ENCODE measurements around the gene ACOT2.
A peak's percentile ranks its signal among the peaks of the same experiment; 100 is the strongest.
"Not testable (repeated sequence)": the region's sequence is repeated elsewhere in the genome, so short reads cannot be mapped to it uniquely, and the experiment has no call there.

ACOT2 gene

GRCh38 chr14:73570913-73571312 lies 1.9 kb downstream of the ACOT2 start:
- not testable (repeated sequence) for H3K9me2 ChIP-seq (ENCODE audit: low read depth, low read length); H3F3A ChIP-seq (ENCODE audit: insufficient read depth, low read length); H3K9me3 ChIP-seq (ENCODE audit: low read length); H3K9ac ChIP-seq (ENCODE audit: low read length); H4K20me1 ChIP-seq (ENCODE audit: insufficient read depth, low read length); H2AFZ ChIP-seq (ENCODE audit: low read length); H3K27me3 ChIP-seq (ENCODE audit: insufficient read depth, low read length); H3K27ac ChIP-seq (ENCODE audit: low read depth, low read length, poor library complexity, severe bottlenecking); H3K79me2 ChIP-seq (ENCODE audit: insufficient read depth, low read length)
- peaks cover 27% of the 10 kb centered on the region for H3K4me1 ChIP-seq (ENCODE audit: insufficient read depth, low read length, severe bottlenecking)
- H3K4me3 ChIP-seq (ENCODE audit: low read depth, low read length, poor library complexity, severe bottlenecking): peak overlapping the region; percentile 62
- TF ChIP-seq, protein P1, sequence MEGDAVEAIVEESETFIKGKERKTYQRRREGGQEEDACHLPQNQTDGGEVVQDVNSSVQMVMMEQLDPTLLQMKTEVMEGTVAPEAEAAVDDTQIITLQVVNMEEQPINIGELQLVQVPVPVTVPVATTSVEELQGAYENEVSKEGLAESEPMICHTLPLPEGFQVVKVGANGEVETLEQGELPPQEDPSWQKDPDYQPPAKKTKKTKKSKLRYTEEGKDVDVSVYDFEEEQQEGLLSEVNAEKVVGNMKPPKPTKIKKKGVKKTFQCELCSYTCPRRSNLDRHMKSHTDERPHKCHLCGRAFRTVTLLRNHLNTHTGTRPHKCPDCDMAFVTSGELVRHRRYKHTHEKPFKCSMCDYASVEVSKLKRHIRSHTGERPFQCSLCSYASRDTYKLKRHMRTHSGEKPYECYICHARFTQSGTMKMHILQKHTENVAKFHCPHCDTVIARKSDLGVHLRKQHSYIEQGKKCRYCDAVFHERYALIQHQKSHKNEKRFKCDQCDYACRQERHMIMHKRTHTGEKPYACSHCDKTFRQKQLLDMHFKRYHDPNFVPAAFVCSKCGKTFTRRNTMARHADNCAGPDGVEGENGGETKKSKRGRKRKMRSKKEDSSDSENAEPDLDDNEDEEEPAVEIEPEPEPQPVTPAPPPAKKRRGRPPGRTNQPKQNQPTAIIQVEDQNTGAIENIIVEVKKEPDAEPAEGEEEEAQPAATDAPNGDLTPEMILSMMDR (IDR thresholded peaks at IDR 0.05; ENCODE audit: low read length): peak; percentile 67
- peaks cover 10% of the 10 kb centered on the region; the same call in 1 of the 2 replicates for H3K36me3 ChIP-seq (ENCODE audit: insufficient read depth, low read length)
- peak overlapping the region; percentile 68; the same call in 1 of the 2 replicates for H3K4me2 ChIP-seq (ENCODE audit: low read length)

GRCh38 chr14:73573034-73573433 lies 4.0 kb downstream of the ACOT2 start:
- not testable (repeated sequence) for H3K9me3 ChIP-seq (ENCODE audit: low read length); H3K79me2 ChIP-seq (ENCODE audit: insufficient read depth, low read length); H3K4me3 ChIP-seq (ENCODE audit: low read depth, low read length, poor library complexity, severe bottlenecking); H3K9ac ChIP-seq (ENCODE audit: low read length); H3K9me2 ChIP-seq (ENCODE audit: low read depth, low read length); H3K27me3 ChIP-seq (ENCODE audit: insufficient read depth, low read length); H3K27ac ChIP-seq (ENCODE audit: low read depth, low read length, poor library complexity, severe bottlenecking); H2AFZ ChIP-seq (ENCODE audit: low read length); H3K4me2 ChIP-seq (ENCODE audit: low read length); H3F3A ChIP-seq (ENCODE audit: insufficient read depth, low read length); H4K20me1 ChIP-seq (ENCODE audit: insufficient read depth, low read length)
- peaks cover 15% of the 10 kb centered on the region; the same call in 1 of the 2 replicates for H3K36me3 ChIP-seq (ENCODE audit: insufficient read depth, low read length)
- H3K4me1 ChIP-seq (ENCODE audit: insufficient read depth, low read length, severe bottlenecking): peaks cover 23% of the 10 kb centered on the region

DNA sequence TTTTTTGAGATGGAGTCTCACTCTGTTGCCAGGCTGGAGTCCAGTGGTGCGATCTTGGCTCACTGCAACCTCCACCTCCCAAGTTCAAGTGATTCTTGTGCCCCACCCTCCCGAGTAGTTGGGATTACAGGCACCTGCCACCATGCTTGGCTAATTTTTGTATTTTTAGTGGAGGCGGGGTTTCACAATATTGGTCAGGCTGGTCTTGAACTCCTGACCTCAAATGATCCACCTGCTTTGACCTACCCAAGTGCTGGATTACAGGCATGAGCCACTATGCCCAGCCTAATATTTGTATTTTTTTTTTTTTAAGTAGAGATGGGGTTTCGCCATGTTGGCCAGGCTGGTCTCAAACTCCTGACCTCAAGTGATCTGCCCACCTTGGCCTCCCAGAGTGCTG lies 4.7 kb downstream of the ACOT2 start:
- H3K4me3 ChIP-seq (ENCODE audit: low read depth, low read length, poor library complexity, severe bottlenecking); H3K27ac ChIP-seq (ENCODE audit: low read depth, low read length, poor library complexity, severe bottlenecking); H3K9me2 ChIP-seq (ENCODE audit: low read depth, low read length); H3K79me2 ChIP-seq (ENCODE audit: insufficient read depth, low read length); H3K27me3 ChIP-seq (ENCODE audit: insufficient read depth, low read length); H3F3A ChIP-seq (ENCODE audit: insufficient read depth, low read length); H4K20me1 ChIP-seq (ENCODE audit: insufficient read depth, low read length); H3K9ac ChIP-seq (ENCODE audit: low read length); H3K4me2 ChIP-seq (ENCODE audit: low read length); H2AFZ ChIP-seq (ENCODE audit: low read length); H3K9me3 ChIP-seq (ENCODE audit: low read length): not testable (repeated sequence)
- peaks cover 15% of the 10 kb centered on the region for H3K4me1 ChIP-seq (ENCODE audit: insufficient read depth, low read length, severe bottlenecking)
- H3K36me3 ChIP-seq (ENCODE audit: insufficient read depth, low read length): peaks cover 19% of the 10 kb centered on the region; the same call in 1 of the 2 replicates

DNA sequence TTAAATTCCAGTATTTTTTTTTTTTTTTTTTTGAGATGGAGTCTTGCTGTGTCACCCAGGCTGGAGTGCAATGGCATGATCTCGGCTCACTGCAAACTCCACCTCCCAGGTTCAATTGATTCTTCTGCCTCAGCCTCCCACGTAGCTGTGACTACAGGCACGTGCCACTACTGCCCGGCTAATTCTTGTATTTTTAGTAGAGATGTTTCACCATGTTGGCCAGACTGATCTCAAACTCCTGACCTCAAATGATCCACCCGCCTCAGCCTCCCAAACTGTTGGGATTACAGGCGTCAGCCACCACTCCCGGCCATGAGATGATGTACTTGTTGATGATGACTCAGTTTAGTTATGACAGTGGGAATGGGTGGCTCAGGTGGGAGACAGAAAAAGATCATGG lies 5.2 kb downstream of the ACOT2 start:
- not testable (repeated sequence) for H3F3A ChIP-seq (ENCODE audit: insufficient read depth, low read length); H3K9ac ChIP-seq (ENCODE audit: low read length); H3K4me3 ChIP-seq (ENCODE audit: low read depth, low read length, poor library complexity, severe bottlenecking); H3K9me3 ChIP-seq (ENCODE audit: low read length); H3K79me2 ChIP-seq (ENCODE audit: insufficient read depth, low read length); H3K27ac ChIP-seq (ENCODE audit: low read depth, low read length, poor library complexity, severe bottlenecking); H3K9me2 ChIP-seq (ENCODE audit: low read depth, low read length); H3K4me2 ChIP-seq (ENCODE audit: low read length); H2AFZ ChIP-seq (ENCODE audit: low read length); H4K20me1 ChIP-seq (ENCODE audit: insufficient read depth, low read length); H3K27me3 ChIP-seq (ENCODE audit: insufficient read depth, low read length)
- Histone ChIP-seq H3K36me3 (ENCODE audit: insufficient read depth, low read length) (peaks cover 19% of the 10 kb centered on the region; the same call in 1 of the 2 replicates), H3K4me1 (ENCODE audit: insufficient read depth, low read length, severe bottlenecking) (peaks cover 11% of the 10 kb centered on the region)

GRCh38 chr14:73576391-73576790 lies 7.4 kb downstream of the ACOT2 start:
- Histone ChIP-seq H3K4me1 (ENCODE audit: insufficient read depth, low read length, severe bottlenecking) (no peaks in the 10 kb centered on the region), H3K36me3 (ENCODE audit: insufficient read depth, low read length) (peaks cover 19% of the 10 kb centered on the region; the same call in 1 of the 2 replicates), H3K9me2 (ENCODE audit: low read depth, low read length) (no peaks in the 10 kb centered on the region), H3K27me3 (ENCODE audit: insufficient read depth, low read length) (no peaks in the 10 kb centered on the region), H3K27ac (ENCODE audit: low read depth, low read length, poor library complexity, severe bottlenecking) (no peak overlapping the region), H3K79me2 (ENCODE audit: insufficient read depth, low read length) (no peaks in the 10 kb centered on the region), H3K4me2 (ENCODE audit: low read length) (no peak overlapping the region), H4K20me1 (ENCODE audit: insufficient read depth, low read length) (no peaks in the 10 kb centered on the region), H2AFZ (ENCODE audit: low read length) (no peak overlapping the region), H3K9ac (ENCODE audit: low read length) (no peak overlapping the region), H3K4me3 (ENCODE audit: low read depth, low read length, poor library complexity, severe bottlenecking) (no peak overlapping the region), H3F3A (ENCODE audit: insufficient read depth, low read length) (no peaks in the 10 kb centered on the region), H3K9me3 (ENCODE audit: low read length) (no peaks in the 10 kb centered on the region)
- TF ChIP-seq, protein P1 (IDR thresholded peaks at IDR 0.05; ENCODE audit: low read length): no peak
- no peak for TF ChIP-seq EZH2 (IDR thresholded peaks at IDR 0.05; ENCODE audit: borderline replicate concordance, low read length)

- H3F3A ChIP-seq (ENCODE audit: insufficient read depth, low read length); H3K79me2 ChIP-seq (ENCODE audit: insufficient read depth, low read length): not testable (repeated sequence)
Observed at GRCh38 chr14:73577214-73577613, 8.2 kb downstream of the ACOT2 start.

More at GRCh38 chr14:73577214-73577613, 8.2 kb downstream of the ACOT2 start:
- H2AFZ ChIP-seq (ENCODE audit: low read length); H3K4me1 ChIP-seq (ENCODE audit: insufficient read depth, low read length, severe bottlenecking); H3K9me3 ChIP-seq (ENCODE audit: low read length); H3K4me2 ChIP-seq (ENCODE audit: low read length); H3K27ac ChIP-seq (ENCODE audit: low read depth, low read length, poor library complexity, severe bottlenecking); H4K20me1 ChIP-seq (ENCODE audit: insufficient read depth, low read length); H3K9ac ChIP-seq (ENCODE audit: low read length); H3K27me3 ChIP-seq (ENCODE audit: insufficient read depth, low read length); H3K9me2 ChIP-seq (ENCODE audit: low read depth, low read length); H3K4me3 ChIP-seq (ENCODE audit: low read depth, low read length, poor library complexity, severe bottlenecking): not testable (repeated sequence)
- peaks cover 19% of the 10 kb centered on the region; the same call in 1 of the 2 replicates for H3K36me3 ChIP-seq (ENCODE audit: insufficient read depth, low read length)
